Measurements from ENCODE around the gene PLEKHM3.

DNA sequence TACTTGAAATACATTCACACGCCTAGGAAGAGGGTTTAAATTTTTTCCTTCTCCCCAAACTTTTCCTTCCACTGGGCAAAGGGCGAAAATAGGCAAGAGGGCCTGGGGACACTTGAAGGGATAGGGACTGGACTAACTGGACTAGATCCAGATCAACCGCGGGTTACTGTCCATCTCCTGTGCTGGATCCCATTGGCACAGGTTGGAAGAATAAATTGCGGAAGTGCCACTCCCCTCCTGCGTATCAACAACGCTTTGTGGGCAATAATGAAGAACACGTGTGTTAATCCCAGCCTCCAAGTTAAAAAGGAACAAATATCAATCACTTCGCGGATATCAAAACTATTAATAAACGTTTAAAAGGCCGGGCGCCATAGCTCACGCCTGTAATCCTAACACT lies 253.9 kb downstream of the PLEKHM3 start:
- no peak for TF ChIP-seq CEBPB (IDR thresholded peaks at IDR 0.05)
- no peak for TF ChIP-seq REST (IDR thresholded peaks at IDR 0.05; ENCODE audit: low read depth)
- TF ChIP-seq EP300 (IDR thresholded peaks at IDR 0.05; ENCODE audit: borderline replicate concordance) = no peak
